ENCODE data around the gene NDUFV1. TPM values are rescaled to one million over a fixed set of nuclear protein-coding genes. Genes with fewer than 3 reads are reported as not detected.

The NDUFV1 gene
- polyA plus RNA-seq, 1 experiment = 79.5 TPM

DNA sequence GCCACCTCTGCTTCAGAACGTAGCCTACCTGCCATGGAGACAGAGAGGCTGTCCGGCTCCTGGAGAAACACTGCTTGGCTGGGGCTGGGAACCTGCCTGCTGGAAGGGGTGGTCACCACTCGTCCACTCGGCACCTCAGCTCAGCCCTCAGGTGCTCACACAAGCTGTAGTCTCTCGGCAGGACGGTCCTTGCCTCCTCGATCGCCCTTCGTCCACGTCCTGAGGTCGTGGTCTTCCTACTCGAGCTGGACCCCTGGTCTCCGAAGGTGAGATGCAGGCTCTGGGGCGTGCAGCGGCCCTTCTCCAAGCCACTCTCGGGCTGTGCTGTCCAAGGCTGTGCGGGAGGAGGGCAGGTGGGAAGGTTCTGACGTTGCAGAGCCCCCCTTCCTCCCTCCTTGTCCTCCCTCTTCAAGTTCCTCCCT is 32.7 kb downstream of the NDUFV1 start, which contains the start of gene TBX10:
Gene TBX10 (minus strand): TSS at position 326 of the 422 bp plus-strand sequence. CDS start 291 bp downstream, at position 35.
- Histone ChIP-seq H3K9me3 (ENCODE audit: control insufficient read depth, insufficient read depth, low read length) (peaks cover 9% of the 10 kb centered on the region), H3K4me3 (ENCODE audit: low read depth, low read length) (no peak within 1 kb of the TSS), H3K27me3 (ENCODE audit: control insufficient read depth, insufficient read depth, low read length) (peaks cover 7% of the 10 kb centered on the region), H3K27ac (ENCODE audit: low read depth, low read length) (no peak within 1 kb of the TSS)
- ChIA-PET POLR2A (no interaction called here), CTCF (no interaction called here)
- no peak for DNase-seq (ENCODE audit: low read depth, low spot score)
- TF ChIP-seq, protein P1, sequence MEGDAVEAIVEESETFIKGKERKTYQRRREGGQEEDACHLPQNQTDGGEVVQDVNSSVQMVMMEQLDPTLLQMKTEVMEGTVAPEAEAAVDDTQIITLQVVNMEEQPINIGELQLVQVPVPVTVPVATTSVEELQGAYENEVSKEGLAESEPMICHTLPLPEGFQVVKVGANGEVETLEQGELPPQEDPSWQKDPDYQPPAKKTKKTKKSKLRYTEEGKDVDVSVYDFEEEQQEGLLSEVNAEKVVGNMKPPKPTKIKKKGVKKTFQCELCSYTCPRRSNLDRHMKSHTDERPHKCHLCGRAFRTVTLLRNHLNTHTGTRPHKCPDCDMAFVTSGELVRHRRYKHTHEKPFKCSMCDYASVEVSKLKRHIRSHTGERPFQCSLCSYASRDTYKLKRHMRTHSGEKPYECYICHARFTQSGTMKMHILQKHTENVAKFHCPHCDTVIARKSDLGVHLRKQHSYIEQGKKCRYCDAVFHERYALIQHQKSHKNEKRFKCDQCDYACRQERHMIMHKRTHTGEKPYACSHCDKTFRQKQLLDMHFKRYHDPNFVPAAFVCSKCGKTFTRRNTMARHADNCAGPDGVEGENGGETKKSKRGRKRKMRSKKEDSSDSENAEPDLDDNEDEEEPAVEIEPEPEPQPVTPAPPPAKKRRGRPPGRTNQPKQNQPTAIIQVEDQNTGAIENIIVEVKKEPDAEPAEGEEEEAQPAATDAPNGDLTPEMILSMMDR (IDR thresholded peaks at IDR 0.05; ENCODE audit: low read depth, low read length) = no peak

DNA sequence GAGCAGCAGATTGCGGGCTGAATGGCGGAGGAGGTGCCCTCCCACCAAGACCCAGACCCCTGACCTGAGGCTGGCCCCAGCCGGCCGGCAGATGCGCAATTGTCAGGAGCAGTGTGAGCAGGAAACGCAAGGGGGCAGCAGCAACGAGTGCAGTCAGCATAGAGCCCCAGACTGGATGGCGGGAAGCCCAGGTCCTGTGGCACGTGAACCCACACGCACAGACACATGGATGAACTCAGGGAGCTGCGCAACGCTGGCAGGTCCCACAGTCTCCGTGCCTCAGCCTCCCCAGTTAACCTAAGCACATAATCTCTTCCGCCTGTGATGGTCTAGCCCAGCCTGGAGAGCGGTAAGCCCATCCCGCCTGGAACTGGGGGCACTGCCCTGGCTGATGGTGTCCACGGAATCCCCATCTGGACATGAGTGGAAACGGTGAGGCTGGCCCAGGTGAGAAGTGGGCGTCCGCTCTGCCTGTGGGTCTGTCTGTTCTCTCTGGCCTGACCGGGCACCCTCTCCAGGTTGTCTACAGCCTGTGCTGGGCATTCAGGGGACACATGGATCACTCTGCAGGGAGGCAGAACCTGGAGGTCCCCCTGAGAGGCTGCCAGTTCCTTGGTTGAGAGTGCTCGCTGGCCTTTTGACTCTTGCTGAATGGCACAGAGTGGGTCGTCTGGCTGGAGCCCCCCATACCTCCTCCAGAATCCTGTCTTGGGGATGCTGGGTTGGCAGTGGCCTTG is 33.5 kb downstream of the NDUFV1 start:
- peaks cover 7% of the 10 kb centered on the region for H3K27me3 ChIP-seq (ENCODE audit: control insufficient read depth, insufficient read depth, low read length)
- peaks cover 13% of the 10 kb centered on the region for H3K9me3 ChIP-seq (ENCODE audit: control insufficient read depth, insufficient read depth, low read length)
- CTCF ChIA-PET = no interaction called here
- POLR2A ChIA-PET = no interaction called here
- no peak overlapping the region for H3K4me3 ChIP-seq (ENCODE audit: low read depth, low read length)
- no peak overlapping the region for H3K27ac ChIP-seq (ENCODE audit: low read depth, low read length)
- no peak for DNase-seq (ENCODE audit: low read depth, low spot score)
- TF ChIP-seq, protein P1 (IDR thresholded peaks at IDR 0.05; ENCODE audit: low read depth, low read length) = peak; percentile 47

DNA sequence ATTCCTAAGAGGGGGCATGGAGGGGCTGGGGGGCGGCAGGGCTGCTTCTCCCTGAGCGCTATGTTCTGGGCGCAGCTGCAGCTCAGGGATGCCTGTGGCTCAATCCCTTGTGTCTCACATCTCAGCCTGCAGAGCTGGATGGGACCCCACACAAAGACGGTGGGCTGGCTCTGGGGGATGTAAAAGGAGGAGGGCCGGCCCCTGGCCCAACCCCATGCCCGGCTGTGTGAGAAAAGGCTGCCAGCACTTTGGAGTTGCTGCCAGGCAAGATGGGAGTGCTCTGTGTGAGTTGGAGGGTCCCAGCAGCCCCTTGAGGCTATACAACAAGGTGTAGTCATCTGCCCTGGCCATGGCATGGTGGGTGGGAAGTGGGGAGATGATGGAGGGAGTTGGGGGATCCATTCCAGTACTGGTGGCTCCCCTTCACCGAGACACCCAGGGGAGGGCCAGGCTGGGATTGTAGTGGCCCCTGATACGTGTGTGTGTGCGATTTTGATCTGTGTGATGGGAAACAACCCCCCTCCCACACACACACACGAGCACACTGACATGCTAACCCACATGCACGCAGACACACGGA is 34.1 kb downstream of the NDUFV1 start:
- Histone ChIP-seq H3K9me3 (ENCODE audit: control insufficient read depth, insufficient read depth, low read length) (peaks cover 13% of the 10 kb centered on the region), H3K4me3 (ENCODE audit: low read depth, low read length) (no peak overlapping the region), H3K27me3 (ENCODE audit: control insufficient read depth, insufficient read depth, low read length) (peaks cover 7% of the 10 kb centered on the region), H3K27ac (ENCODE audit: low read depth, low read length) (no peak overlapping the region)
- no peak for DNase-seq (ENCODE audit: low read depth, low spot score)
- TF ChIP-seq, protein P1 (IDR thresholded peaks at IDR 0.05; ENCODE audit: low read depth, low read length) = no peak
- CTCF ChIA-PET = no interaction called here
- POLR2A ChIA-PET = no interaction called here

DNA sequence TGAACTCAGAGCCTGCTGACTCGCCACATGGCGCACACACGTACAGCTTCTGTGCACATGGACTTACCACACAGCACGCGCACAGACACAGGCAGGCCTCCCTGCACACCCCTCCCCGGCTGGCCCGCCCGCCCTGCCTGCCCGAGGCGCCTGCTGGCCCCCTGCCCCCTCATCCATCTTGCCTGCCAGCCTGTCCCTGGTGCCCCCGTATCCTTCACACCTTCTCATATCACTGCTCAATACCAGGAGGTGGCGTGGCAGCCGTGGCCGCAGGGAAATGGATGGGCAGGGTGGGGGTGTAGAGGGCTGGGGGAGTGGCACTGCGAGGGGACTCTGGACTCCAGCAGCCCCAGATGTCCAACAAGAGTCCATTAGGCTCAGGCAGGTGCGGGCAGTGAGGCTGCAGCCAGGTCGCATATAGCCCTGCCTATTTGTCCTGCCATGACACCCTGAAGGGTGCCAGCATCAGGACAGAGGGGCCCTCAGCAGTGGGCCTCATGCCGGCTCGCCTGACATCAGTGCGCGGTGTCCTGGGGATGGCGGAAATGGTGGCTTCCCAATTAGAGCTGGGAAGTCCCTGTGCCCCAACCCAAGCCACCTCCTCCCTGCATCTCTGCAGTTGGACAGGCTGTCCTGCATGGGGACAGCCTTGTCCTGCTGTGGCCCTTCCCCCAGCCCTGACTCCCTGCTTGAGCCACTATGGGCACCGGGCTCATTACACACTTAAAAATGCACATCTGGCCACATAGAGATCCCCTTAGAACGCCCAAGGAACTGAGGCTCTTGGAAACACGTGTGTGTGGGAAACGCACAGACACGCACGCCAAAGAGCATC is 34.8 kb downstream of the NDUFV1 start:
- Histone ChIP-seq H3K27me3 (ENCODE audit: control insufficient read depth, insufficient read depth, low read length) (peaks cover 10% of the 10 kb centered on the region), H3K27ac (ENCODE audit: low read depth, low read length) (no peak overlapping the region), H3K9me3 (ENCODE audit: control insufficient read depth, insufficient read depth, low read length) (peaks cover 13% of the 10 kb centered on the region), H3K4me3 (ENCODE audit: low read depth, low read length) (no peak overlapping the region)
- TF ChIP-seq, protein P1 (IDR thresholded peaks at IDR 0.05; ENCODE audit: low read depth, low read length) = no peak
- ChIA-PET POLR2A (no interaction called here), CTCF (no interaction called here)
- DNase-seq (ENCODE audit: low read depth, low spot score) = no peak
